ENCODE measurements around the gene METTL27.
"Not testable (repeated sequence)": the region's sequence is repeated elsewhere in the genome, so short reads cannot be mapped to it uniquely, and the experiment has no call there.

Gene METTL27

GRCh38 chr7:73789051-73789450, 53.3 kb downstream of the METTL27 start:
- in situ Hi-C loops (cut with HindIII; ENCODE audit: low pct_unique_long_range_greater_than_20kb, low sequenced_read_pairs): no loop called here

GRCh38 chr7:73787786-73788048, 54.6 kb downstream of the METTL27 start:
- in situ Hi-C loops (cut with HindIII; ENCODE audit: low pct_unique_long_range_greater_than_20kb, low sequenced_read_pairs); DNase-seq (ENCODE audit: low read depth in 1 of 2, low spot score in 1 of 2): not testable (repeated sequence)

More at GRCh38 chr7:73789051-73789450, 53.3 kb downstream of the METTL27 start:
- no peak for TF ChIP-seq JUND (IDR thresholded peaks at IDR 0.05; ENCODE audit: low read depth)
- DNase-seq (ENCODE audit: low read depth in 1 of 2, low spot score in 1 of 2): no peak

GRCh38 chr7:73786588-73786987, 55.7 kb downstream of the METTL27 start:
- no peak for DNase-seq (ENCODE audit: low read depth in 1 of 2, low spot score in 1 of 2)
- in situ Hi-C loops (cut with HindIII; ENCODE audit: low pct_unique_long_range_greater_than_20kb, low sequenced_read_pairs): no loop called here
- TF ChIP-seq JUND (IDR thresholded peaks at IDR 0.05; ENCODE audit: low read depth): no peak
